GM12801 (cell line): Measurements from ENCODE around the gene CADM4.

Source experiments
- CTCF ChIP-seq: IDR thresholded peaks from one replicate; pipeline ENCODE4 v1.5.1; 2011; ENCODE audit warnings: control low read depth; ENCODE audit not compliant: insufficient read length; ENCODE audit errors: extremely low read depth

CADM4 gene

DNA sequence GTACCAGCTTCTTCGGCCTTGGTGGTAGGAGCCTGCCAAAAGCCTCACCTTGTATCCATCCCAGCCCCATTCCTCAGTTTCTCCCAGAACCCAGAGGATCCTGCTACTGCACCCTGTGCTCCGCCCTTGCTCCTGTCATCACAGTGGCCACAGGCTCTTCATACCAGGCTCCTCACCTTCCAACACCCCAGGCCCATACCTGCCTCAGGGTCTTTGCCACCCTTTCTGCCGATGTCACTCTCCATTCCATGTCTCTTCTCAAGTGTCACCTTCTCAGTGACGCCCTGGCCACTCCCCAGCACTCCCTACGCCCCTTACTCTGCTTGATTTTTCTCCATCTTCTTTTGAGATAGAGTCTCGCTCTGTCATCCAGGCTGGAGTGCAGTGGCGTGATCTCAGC lies 29.8 kb downstream of the CADM4 start:
- no peak for TF ChIP-seq CTCF

GRCh38 chr19:43607238-43608205 lies 32.1 kb downstream of the CADM4 start:
- TF ChIP-seq CTCF = no peak

GRCh38 chr19:43606569-43607229 lies 33.0 kb downstream of the CADM4 start:
- TF ChIP-seq CTCF = no peak

DNA sequence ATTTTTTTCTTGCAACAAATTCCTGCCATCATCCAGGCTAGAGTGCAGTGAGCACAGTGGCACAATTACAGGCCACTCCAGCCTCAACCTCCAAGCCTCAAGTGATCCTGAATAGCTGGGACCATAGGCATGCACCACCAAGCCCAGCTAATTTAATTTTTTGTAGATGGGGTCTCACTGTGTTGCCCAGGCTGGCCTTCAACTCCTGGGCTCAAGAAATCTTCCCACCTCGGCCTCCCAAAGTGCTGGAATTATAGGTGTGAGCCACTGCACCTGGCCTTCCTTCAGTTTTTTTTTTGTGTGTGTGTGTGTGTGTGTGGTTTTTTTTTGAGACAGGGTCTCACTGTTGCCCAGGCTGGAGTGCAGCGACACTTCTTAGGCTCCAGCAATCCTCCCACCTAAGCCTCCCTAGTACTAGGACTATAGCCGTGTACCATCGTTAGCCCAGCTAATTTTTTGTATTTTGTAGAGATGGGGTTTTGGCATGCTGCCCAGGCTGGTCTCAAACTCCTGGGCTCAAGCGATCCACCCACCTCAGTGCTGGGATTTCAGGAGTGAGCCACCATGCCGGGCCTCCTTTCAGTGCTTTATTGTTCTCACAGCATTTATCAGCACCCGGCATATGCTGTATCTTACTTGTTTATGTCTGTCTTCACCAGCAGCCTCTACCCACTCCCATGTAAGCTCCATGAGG lies 33.6 kb downstream of the CADM4 start:
- no peak for TF ChIP-seq CTCF

DNA sequence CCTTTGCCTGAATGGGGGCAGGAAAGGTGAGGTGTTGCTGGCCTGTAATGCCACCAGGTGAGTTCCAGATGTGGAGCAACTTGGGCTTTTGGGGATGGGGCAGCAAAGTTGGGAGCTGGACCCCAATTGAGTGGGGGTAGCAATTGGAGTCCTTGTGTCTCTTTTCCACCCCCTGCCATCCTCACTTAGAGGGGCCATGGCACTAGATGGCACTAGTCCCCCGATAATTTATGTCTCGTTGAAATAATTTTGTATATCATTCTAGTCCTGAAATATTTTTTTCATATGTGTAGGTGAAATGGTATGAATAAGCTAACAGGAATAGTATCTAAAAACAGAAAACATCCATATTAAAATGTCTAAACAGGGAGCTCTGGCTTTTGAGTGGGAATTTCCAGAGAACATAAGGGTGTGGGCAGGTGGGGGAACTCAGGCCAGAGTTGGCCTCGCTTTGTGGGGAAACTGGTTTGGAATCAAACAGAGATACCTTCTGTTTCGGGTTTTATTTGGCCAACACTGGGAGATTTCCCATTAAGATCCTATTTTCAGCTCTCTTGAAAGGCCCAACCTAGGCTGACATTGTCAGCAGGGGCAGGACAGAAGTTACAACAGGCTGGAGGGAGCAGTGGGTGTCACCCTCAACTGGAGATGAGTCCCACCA lies 39.9 kb downstream of the CADM4 start:
- no peak for TF ChIP-seq CTCF

DNA sequence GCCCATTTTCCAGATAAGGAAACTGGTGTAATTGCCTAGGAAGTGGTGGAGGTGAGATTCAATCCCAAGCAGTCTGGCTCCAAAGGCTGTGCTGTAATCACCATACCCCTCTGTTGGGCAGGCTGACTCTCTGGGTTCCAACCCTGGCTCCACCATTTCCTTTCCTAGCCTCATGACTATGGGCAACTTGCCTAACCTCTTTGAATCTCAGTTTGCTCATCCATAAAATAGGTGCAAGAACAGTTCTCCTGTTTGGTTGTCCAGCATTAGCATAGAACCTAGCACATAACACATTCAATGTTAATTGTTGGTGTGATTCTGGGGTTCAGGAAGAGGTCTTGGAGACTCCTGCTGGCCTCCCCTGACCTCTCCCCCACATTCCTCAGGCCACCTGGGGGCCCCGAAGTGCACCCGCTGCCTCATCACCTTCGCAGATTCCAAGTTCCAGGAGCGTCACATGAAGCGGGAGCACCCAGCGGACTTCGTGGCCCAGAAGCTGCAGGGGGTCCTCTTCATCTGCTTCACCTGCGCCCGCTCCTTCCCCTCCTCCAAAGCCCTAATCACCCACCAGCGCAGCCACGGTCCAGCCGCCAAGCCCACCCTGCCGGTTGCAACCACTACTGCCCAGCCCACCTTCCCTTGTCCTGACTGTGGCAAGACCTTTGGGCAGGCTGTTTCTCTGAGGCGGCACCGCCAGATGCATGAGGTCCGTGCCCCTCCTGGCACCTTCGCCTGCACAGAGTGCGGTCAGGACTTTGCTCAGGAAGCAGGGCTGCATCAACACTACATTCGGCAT lies 41.0 kb downstream of the CADM4 start:
- TF ChIP-seq CTCF = no peak
